GM21619 (cell line): ENCODE data around the gene CABS1.

Experiments used
- ATAC-seq: cut with Tn5 transposase; IDR thresholded peaks from one replicate; pipeline ENCODE4 v1.9.1; 2021; ENCODE audit not compliant: unreplicated experiment

CABS1 gene

DNA sequence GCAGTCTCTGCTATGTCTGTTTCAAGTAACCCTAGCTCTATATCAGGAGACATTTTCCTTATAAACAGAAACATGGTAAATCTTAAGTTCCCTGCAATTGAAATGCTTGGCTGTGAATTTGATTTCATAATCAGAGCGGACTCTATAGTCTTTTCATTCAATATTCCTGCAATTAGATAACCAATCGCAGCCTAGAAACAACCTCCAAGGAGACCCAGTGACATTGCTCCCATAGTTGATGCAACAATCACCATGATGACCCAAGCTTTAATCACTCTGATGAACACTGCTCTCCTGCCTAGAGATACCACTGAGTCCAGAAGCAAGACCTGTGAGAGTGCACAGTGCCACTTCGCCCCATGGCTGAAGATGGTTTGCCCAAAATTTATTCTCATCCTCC is at the start of gene CABS1:
Gene CABS1 (plus strand): TSS at position 301 of the 400 bp plus-strand sequence. CDS start 59 bp downstream, at position 360.
- ATAC-seq: no peak

DNA sequence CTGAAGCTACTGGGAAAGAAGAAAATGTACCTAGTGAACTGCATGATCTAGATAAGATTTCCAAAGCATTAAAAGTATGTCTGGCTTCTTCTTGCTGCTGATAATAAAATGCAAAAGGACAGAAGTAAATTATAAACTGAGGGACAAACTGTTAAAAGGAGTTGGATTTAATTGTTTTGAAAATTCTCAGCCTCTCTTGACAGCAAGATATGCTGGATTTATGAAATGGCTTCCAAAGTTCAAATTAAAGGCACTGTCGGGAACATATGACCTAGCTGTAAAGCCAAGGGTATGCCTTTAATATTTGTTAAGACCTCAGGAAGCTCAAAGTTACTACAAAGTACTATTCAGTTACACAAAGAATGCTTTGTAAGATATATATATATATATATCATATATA is 46.1 kb upstream of the CABS1 start:
- no peak for ATAC-seq

DNA sequence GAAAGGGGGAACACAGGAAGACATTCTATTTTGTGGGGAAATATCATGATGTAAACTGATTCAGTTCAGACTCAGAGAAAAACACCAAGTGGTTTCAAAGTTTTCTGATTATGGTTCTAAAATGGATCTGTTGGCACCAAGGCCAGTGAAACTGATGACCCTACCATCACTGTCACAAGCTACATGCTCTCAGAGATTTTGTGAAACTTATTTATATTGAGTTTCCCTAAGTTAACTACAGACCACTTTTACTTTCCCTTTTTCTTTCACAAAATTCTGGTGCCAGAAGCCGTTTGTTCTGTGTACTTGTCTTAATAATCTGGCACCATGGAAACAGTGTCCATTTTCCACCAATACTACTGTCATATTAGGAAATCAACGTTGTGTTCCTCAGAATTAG is 43.4 kb upstream of the CABS1 start:
- ATAC-seq: no peak

DNA sequence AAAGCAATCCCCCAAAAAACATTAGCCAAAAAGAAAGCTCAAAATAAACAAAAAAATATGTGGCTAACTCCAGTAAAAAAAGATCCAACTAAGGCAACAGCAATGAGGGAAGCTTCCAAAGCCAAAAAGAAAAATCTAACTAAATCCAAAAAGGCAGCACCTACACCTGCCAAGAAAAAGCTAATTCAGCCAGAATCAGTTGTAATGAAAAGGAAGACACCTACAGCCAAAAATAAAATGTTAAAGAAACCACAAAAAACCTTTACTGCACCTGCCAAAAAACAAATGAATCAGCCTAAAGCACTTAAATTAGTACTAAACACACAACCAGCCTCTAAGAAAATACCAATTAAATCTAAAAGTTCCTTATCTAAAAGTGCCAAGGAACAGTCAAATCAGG is 37.2 kb upstream of the CABS1 start:
- ATAC-seq: no peak

DNA sequence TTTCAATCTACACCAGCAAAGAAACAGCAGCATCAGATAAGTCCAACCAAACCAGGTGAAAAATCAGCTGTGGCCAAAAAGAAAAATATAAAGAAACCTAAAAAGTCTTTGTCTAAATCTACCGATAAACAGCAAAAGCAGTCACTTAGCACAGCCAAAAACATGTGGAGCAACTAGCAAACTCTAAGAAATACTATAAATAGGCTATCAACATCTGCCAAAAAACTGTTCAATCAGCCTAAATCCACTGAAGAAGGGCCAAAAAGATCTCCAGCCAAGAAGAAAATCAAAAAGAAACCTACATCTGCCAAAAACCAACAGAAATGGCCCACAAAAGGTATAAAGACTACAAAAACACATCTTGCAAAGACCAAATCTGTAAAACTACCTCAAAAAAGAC is 36.7 kb upstream of the CABS1 start:
- ATAC-seq: no peak

DNA sequence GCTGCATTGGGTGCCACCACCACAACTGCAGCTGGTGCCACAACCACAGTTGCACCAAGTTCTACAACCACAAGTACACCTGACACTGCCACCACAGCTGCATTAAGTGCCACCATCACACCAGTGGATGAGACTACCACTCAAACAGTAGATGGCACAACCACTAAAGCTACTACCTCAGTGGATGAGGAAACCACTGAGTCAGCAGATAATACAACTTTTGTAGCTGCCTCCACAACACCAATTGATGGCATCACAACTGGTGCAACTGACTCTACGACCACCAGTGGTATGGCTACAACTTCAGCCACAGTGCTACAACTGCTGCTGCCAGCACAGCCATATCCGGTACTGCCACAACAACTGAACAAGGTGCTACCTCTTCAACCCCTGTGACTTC is 35.1 kb upstream of the CABS1 start:
- ATAC-seq: no peak

DNA sequence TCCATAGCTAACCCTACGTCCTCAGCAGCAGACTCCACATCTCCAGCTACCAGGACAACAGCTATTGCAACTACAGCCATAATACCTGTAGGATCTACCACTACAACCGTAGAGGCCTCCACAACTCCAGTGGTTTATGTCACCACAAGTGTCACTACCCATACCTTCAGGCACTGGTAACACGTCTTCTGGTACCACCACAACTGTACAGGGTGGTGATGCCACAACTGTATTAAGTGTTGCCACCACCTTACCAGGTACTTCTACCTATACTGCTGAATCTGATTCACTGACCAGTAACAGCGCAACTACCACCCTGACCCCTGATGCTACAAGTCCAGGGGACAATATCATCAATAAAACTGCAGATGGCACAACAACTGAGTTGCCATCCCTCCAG is 34.6 kb upstream of the CABS1 start:
- no peak for ATAC-seq

DNA sequence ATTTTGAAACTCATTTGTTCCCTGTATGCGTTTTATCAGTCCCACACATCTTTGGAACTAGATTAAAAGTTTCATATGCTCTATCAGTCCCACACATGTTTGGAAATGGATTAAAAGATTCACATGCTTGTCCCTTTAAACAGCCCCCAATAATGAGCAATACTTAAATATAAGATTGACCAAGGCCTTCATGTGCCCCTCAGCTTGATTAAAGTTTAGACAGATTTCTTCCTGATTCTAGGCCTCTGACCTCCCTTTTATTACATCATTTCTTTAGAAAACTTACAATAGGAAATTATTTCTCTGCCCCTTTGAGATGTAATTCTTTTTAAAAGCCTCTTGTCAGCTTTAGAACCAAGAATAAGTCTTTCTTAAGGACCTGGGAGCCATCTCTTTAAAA is 31.7 kb upstream of the CABS1 start:
- ATAC-seq: no peak

DNA sequence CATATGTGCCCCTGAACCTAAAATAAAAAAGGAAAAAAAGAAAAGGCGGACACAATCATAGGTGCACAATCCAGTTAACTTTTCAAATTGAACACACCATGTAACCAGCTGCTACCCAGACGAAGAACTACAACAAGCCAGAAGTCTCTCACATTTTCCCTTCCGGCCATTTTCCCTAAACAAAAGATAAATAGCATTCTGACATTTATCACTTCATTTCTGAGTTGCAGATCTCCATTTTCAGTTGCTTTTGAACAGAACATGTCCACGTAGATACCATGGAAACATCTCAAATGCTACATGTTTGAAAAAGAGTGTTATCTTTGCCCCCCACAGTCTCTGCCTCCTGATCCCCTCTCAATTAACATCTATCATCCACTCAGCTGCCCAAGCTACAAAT is 29.2 kb upstream of the CABS1 start:
- no peak for ATAC-seq

DNA sequence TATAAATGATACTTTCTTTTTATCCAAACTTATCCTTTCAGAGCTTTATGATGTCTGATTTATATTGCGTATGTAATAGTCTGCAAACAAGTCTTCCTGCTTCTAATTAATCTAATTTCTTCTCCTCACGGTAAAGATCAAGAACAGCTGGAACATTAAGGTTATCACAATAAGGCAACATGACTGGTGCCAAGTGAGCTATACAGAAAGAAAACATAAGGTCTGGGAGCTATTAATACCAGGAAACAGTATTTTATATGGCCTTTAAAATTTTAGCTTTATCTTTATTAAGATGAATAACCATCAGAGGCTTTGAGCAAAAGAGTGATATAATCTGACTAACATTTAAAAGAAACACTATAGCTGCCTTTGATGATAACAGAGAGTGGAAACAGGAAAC is 28.7 kb upstream of the CABS1 start:
- no peak for ATAC-seq

DNA sequence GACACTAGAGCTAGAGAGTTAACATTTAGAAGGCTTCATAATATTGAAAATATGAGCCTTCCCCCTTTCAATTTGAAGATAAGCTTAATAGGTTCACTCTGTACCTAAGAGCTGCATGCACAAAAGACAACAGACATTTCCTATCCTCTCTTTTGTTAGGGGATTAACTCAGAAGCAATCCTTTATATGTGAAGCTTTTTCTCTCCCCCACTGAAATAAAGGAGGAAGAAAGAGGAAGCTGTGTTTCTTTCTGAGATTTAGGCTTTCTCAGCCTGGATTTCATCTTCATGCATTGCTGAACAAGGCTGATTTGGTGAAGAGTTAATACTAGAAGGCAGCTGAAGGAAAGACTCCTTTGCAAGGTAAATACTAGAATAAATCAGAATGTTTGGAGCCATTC is 21.0 kb upstream of the CABS1 start:
- ATAC-seq: no peak

DNA sequence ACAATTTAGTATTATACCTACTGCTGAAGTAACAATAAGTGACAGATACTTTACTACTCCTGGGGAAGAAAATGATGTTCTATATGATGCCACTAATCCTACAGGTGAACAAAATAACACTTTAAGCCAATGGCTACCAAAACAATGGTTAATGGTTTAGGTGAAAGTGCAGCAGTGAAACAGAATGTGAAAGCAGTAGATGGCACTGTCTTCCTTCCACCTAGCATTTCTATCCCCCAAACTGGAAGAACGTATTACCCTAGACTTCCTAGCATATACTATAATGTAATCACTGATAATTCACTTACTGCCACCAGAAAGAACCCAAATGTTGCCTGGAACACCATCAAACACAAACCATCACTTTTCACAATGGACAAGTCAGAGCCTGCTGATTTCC is 18.9 kb upstream of the CABS1 start:
- peak; percentile 65 for ATAC-seq

DNA sequence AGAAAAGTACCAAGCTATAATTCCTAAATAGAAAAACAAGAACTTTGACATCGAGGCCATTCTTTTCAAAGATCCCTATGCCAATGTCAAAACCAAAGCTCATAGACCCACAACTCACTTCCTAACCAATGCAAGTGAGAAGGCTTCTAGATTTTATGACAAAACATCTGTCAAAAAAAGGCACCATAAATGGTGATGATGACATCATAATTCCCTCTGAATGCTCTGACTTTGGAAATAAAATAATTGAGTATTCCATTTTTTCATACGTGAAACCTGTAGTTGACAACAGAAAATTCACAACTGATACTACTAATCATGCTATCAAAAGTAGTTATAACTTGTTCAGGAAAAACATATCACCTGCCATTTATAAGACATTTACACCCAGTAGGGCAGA is 8.7 kb upstream of the CABS1 start:
- no peak for ATAC-seq

DNA sequence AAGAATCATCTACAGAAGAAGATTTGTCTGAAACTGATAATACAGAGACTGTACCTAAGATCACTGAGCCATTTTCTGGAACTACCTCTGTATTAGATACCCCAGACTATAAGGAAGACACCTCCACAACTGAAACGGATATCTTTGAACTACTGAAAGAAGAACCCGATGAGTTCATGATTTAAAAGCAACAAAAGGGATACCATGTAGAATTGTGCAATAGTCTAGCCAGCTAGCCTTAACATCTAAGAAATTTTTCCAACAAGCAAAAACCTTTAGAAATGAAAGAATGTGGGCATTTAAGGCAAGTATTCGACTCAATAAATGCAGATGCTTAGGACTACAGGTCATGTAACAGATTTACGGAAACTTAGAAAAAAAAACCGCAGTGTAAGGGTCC is 1.3 kb downstream of the CABS1 start:
- no peak for ATAC-seq

DNA sequence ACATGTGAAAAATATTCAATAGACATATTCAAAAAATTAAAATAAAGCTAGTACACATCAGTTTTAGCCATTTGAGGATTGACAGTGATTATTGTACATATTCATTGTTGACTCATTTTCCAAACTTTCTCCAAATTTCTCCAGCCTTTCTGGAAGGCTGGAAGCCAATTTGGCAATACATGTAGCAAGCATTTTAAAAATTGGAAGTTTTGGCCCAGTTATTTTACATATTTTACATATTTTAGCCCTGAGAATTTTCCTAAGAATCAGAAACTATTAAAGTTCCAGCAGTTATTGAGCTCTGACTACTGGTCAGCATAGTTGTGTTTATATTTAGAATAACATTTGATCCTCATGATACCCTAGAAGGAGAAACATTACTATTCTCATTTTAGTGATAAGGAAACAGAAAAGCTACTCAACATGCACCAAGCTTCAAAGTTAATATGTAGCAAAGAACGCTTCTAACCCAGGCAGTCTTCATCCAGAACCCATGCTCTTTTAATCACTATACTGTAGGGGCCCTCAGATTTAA is 3.2 kb downstream of the CABS1 start:
- no peak for ATAC-seq

DNA sequence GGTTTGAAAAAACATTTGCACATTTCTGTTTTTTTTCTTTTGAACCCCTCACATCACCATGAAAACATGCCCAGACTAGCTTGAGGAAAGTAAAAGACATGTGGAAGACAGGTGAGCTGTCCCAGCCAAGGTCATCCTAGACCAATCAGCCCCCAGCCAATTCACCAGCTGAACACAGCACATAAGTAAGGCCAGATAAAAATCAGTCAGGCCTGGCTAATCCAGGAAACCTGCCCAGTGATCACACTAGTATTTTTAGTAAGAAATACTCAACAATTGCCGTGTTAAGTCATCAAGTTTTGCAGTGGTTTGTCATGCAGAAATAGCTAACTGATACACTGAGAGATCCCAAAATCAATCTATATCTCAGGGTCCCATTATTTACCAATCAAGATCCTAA is 21.4 kb downstream of the CABS1 start:
- no peak for ATAC-seq

DNA sequence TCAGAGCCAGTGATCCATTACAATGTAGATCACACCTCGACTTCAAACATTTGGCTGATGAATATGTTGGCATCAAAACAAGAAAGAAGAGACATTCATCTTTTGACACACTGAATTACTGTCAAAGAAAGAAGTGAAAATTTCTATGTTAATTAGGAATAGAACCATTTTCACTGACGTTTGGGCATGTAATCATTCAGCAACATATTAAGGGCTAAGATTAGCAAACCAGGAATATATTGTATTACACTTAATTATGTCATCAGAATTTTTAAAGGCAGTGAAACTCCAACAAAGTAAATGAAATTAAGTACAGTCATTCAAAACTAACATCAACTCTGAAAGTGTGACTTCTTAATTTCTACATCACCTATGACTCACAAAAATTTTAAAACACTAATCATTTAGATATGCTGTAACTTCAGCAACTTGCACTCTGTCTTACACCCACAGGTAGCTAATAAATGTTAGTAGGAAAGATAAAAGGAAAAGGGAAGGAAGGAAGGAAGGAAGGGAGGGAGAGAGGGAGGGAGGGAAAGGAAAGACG is 24.4 kb downstream of the CABS1 start:
- ATAC-seq: no peak

DNA sequence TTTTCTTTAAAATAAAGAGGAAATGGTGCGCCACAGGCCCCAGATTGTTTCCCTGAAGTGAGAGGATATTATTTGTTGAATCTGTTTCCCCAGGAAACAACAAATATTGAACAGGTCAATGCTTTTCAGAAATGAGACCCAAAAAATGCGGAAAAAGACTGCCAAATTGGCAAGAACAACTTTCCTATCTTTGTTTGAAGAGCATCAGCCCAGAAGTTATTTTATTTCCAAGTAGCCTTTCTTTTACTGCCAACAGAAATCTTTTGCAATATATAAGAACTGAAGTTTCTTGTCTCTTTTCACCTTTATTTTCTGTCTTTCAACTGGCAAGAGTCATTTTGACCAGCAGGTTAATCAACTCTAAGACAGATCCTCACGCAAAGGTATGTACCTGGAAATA is 25.7 kb downstream of the CABS1 start, which contains the start of gene SMR3A:
Gene SMR3A (plus strand): TSS at position 301 of the 400 bp plus-strand sequence. CDS start 1,356 bp downstream, outside the sequence.
- no peak for ATAC-seq

DNA sequence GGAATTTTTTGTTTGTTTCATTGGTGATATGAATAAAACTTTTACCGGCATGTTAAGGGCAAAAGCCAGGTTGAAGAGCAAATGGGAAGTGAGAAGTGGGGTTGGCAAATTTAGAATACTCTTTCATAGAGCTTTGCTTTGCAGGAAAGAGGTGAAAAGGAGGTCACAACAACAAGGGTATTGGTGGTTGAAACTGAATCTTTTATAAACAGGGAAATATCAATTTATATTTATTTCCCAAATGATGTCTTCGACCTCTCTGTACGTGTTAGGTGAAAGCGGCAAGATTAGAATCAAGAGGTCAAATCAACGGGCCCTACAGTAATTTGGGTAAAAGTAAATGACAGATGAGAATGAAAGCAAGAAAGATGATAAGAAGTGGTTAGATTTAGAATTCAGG is 29.2 kb downstream of the CABS1 start:
- ATAC-seq: no peak

DNA sequence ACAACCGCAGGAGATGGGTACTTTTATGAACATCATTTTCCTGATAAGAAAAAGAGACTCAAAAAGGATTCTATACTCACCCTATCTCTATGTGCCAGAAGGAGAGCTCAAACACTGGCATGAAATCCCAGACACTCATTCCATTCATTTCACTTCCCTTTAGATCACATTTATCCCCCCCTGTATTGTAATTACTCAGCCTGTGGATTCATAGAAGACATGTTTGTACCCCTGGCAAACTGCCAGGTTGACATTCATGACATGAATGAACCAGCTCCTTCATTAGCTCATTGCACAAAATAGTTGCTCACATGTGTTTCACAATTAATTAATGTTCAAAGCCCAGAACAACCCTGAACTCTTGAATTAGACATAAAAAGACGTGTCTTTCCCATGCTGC is 30.7 kb downstream of the CABS1 start:
- no peak for ATAC-seq

DNA sequence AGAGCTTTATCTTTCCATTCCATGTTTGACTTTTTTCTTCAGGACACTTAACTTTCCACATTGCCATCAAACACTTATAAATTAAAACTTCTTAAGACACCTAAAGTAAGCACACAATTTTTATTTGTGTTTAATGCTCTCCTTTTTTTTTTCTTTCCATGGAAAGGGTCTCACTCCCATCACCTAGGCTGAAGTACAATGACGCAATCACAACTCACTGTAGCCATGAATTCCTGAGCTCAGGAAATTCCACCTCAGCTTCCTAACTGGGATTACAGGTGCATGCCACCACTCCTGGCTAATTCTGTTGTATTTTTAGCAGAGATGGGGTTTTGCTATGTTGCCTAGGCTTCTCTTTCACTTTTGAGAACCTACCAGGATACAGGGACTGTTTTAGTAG is 33.0 kb downstream of the CABS1 start:
- ATAC-seq: no peak

DNA sequence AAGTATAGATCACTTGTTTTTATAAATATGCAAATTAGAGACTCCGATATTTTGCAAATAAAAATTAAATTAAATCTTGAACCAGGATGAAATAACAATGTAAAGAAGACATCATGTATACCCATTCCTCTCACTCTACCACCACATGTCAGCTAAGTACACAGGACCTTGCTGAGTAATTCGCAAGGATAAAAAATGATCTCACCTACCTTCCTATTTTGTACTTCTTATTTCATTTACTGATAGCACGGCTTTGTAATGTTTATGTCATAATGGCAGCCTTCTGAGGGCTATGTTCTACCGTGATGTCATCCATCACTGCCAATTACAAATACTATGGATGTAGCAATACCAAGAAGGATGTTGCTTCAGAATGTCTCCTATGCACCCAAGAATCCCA is 37.2 kb downstream of the CABS1 start:
- no peak for ATAC-seq

DNA sequence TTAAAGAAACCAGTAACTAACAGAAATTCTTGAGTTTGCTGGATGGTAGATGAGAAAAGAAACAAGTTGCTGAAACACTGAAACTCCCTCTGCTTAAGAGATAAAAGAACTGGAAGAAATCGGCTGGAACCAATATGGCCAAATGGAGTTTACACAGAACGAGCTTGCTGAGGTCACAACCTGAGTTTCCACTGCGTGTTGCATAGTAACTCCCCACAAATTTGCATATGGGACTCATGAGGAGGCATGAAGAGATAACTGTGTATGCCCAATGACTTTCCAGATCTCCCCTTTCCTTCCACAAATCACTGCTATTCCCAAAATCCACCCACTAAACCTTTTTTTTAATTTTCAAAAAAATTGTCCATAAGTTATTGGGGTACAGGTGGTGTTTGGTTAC is 38.0 kb downstream of the CABS1 start:
- ATAC-seq: no peak
